Measurements from ENCODE around the gene ZCCHC7.
"Not testable (repeated sequence)": the region's sequence is repeated elsewhere in the genome, so short reads cannot be mapped to it uniquely, and the experiment has no call there.

Gene ZCCHC7

DNA sequence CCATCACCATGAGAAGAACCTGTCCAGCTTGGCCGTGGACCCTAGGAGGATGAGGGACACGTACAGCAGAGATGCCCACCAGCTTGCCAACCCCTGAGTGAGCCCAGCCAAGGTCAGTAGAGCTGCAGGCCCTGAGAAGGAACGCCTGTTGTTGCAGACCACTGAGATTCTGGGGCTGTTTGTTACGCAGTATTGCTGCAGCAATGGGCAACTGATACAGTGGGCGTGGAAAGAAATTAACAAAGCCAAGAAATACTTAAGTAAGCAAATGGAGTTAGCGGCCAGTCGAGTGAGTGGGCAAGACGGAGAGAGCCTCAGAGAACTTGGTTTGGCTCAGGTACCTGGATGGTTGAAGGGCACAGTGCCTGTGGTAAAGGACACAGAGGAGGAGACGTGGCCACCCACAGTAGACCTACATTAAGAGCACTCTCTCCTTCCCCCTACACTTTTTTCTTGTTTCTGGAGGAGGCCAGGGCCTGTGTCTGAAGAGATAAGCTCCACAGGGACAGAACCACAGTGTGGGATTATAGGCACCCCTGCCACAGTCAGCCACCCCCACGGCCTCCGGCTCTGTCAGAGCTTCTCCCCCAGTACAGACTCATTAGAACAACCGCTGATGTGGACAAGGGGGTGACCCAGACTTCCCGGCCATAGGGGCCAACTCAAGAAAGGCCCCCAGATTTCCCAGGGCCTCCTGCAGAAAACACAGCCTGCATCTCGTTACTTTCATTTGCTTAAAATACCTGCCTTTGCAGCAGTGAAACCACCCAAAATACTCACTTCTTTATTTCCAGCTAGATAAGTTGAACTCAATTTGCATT, 262.0 kb downstream of the ZCCHC7 start:
- no peak for DNase-seq

DNA sequence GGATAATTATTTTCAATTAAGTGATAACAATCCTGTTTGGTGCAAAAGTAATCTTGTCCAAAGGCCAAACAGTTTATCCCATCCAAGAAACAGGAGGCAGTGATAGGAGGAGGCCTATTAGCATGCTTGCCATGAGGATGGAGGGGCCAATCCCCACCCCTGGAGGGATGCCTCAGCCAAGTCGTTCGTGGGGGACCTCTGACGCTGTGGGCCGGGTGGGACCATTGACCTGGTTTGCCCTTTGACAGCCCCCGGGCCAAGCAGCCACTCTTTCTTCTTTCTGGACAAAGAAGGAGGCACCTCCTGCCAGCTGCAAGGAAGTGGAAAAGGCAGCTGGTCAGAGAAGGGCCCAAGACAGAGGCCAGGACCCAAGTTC, 262.6 kb downstream of the ZCCHC7 start:
- DNase-seq, result no peak

DNA sequence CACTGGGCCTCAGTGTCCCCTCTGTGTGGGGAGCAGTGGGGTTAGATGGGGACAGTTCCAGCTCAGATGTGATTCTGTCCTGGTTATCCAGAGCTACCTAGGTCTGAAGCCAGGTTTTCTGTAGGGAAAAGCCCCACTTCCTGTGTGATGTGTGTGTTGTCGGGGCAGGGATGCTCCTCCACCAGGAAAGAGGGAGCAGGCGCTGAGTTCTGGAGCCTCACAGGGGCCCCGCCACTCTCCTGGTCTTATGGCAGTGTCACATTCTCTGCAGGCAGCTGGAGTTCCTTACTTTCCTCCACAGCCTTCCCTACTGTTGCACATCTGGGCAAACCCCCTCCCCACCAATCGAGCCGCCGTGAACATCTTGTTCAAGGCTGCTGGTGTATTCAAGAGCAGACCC, 263.0 kb downstream of the ZCCHC7 start:
- DNase-seq, result no peak

DNA sequence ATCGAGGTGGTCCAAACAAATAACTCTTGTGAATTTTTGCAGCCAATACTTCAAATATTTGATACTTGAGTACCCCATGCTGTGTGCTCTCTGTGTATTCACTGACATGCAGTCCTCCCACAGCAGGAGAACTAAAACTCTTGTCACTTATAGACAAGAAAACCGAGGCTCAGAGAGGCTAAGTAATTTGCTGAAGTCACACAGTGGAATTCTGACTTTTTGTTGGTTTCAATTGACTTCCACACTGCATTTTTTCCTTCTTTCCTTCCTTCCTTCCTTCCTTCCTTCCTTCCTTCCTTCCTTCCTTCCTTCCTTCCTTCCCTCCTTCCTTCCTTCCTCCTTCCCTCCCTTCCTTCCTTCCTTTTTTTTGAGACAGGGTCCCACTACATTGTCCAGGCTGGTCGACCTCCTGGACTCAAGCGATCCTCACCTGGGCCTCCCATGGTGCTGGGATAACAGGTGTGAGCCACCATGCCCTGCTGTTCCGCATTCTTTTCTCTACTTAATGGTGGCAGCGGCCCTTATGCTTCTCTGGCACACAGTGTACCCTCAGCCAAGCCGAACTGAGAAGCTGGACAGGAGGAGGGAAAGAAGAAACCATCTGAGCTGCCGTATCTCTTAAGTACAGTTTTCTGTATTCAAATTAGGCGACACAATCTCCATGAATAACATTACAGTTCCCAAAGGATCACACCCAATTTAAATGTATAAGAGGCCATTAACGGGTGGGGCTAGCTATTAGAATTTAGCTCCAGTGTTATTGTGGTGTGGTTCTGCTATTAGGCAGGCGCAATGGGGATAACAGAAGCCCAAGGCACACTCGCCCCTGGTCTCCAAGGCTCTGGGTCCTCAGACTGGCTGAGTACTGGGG, 263.7 kb downstream of the ZCCHC7 start:
- DNase-seq, result no peak

DNA sequence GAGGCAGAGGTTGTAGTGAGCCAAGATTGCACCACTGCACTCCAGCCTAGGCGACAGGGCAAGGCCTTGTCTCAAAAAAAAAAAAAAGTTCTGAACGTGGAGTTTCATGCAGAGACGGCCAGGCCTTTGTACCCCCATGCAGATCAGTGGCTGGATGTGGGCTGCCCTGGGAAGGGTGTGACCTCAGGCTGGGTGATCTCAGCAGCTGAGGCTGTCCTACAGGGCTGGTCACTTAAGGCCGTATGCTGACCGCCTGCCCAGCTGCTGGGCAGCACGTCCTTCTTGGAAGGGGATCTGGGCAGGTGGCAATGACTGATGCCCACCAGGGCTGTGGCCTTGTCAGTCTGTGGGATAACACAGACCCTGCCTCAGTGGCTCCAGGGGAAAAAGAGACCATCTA, 264.9 kb downstream of the ZCCHC7 start:
- DNase-seq, result no peak

DNA sequence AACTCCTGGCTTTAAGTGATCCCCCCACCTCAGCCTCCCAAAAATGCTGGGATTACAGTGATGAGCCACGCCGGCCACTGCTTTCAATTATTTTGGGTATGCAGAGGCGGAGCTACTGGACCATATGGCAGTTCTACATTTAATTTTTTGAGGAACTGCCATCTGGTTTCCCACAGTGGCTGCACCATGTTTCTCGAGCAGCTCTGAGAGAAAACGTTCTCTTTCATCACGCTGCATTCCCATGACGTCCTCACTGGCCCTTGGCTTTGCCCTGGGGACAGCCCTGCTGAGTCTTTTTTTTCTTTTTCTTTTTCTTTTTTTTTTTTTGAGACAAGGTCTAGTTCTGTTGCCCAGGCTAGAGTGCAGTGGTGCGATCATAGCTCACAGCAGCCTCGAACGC, 266.6 kb downstream of the ZCCHC7 start:
- no peak for DNase-seq

DNA sequence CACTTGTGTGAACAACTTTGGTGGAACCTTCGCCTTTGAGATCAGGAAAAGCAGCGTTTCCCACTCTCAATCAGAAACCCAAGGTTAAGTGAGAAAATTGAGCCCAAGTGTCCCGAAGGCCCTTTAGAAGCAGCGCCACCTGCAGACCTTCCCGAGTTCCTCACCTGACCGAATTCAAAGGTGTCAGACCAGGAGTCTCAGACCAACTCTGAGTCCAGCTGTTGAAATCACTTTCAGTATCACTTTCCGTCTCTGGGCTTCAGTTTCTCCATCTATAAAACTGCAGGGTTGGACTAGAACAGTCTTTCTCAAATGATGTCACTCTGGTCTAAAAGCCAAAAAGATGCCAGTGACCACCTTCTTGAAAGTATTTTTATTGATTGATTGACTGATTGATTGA, 270.4 kb downstream of the ZCCHC7 start:
- DNase-seq, result no peak

DNA sequence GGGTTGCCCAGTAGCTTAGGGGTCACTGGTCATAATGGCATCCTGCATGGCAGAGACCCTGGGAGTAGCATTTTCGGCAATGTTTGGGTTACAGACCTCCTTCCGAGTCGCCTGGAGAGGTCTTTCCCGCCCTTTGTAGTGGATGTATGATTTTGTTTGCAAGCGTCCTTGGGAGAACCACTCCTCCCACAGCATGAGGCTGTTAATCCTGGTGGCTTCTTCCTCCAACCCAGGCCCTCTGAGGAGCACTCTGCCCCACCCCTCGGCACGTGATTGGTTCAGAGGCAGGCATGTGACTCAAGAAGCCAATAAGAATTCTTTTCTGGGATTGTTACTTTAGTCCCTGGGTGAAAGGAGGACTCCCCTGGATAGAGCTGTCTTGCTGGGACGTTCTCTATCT, 271.9 kb downstream of the ZCCHC7 start:
- DNase-seq, result no peak

DNA sequence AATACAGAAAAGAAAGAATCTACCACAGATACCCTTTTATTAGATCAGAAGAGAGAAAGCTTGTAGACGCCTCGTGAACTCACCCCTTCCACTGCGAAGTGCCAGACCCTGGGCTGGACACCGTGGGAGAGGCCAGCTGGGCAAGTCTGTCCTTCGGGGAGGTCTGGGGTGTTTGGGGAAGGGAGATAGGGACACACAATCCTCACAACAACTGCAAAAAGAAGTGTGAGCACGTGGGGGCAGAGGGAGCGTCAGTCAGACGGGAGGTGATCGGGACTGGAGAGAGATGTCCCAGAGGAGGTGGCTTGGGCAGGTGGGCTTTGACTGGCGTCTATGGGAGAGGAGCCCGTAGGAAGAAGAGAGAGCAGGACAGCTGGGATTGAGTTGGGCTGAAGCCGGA, 274.9 kb downstream of the ZCCHC7 start:
- DNase-seq, result no peak

DNA sequence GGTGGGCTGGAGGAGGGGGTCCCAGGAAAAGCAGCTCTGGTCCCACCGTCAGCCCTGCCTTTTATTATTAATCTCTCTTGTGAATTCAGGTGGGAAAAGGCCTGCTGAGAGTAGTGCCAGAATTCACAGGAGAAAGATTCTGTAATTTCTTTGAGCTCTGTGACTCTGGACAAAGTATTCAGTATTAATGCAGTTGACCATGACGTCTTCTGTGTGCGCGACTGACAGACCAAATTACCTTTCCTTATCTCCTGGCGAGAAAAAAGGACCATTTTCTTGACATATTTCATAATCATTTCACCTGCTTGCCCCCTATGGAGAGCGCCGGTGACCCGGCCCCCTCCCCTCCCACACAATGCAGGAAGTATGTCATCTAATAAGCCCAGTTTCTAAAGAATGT, 275.3 kb downstream of the ZCCHC7 start:
- no peak for DNase-seq

DNA sequence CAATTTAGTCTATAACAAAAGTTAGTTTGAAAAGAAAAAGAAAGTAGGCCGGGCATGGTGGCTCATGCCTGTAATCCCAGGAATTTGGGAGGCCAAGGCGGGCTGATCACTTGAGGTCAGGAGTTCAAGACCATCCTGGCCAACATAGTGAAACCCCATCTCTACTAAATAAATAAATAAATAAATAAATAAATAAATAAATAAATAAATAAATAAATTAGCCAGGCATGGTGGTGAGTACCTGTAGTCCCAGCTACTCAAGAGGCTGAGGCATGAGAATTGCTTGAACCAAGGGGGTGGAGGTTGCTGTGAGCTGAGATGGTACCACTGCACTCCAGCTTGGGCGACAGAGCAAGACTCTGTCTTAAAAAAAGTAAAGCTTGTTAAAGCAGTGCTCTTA, 277.6 kb downstream of the ZCCHC7 start:
- not testable (repeated sequence) for DNase-seq

DNA sequence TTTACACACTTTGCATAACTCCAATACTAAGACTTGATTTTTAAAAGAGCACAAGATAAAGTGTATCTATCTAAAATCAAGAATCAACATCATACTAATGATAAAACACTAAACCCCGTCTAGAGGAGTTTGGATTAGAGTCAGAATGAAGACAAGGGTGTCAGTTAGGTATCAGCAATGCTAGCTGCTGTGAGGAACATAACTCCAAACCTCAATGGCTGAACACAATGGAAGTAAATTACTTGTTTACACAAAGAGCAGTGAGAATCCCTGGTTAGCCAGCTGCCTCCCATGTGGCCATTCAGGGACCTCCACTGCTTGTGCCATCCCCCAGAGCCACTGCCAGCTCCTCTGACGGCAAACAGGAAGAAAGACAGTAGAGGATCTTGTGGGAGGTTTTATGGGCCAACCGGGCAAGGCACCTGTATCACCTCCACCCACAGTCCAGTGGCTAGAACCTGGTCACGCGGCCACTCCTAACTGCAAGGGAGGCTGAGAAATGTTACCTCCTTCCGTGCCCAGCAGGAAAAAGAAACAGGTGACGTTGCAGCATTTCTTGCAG, 278.2 kb downstream of the ZCCHC7 start:
- no peak for DNase-seq

DNA sequence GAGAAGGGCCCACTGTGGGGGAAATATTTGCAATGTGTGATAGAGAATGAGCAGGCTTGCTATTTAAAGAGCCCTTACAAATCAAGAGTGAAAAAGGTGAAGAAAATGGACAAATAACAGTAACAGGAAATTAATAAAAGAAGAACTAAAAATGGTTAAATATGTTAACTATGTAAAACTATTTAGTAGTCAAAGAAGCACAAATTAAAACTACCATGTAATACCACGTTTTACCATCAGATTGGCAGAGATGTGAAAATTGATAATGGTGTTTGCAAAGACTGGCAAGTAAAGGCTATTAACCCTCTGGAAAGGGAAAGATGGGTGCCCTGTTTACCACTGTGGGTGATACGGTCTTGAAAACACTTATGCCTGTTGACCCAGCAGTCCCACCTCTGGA, 279.0 kb downstream of the ZCCHC7 start:
- no peak for DNase-seq

DNA sequence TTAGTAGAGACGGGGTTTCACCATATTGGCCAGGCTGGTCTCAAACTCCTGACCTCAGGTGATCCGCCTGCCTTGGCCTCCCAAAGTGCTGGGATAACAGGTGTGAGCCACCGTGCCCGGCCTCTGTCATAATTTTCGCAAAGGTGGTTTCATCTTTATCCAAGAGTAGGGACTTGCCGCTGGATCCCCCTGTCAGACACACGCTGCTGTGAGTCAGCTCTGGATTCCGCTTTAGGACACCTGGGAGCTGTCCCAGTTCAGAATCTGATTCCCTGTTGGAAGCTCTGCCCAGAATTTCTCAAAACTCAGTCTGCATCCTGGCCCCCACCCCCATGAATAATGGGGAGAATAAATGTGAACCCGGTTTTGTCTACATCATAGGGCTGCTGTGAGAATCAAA, 284.2 kb downstream of the ZCCHC7 start:
- DNase-seq, result no peak

DNA sequence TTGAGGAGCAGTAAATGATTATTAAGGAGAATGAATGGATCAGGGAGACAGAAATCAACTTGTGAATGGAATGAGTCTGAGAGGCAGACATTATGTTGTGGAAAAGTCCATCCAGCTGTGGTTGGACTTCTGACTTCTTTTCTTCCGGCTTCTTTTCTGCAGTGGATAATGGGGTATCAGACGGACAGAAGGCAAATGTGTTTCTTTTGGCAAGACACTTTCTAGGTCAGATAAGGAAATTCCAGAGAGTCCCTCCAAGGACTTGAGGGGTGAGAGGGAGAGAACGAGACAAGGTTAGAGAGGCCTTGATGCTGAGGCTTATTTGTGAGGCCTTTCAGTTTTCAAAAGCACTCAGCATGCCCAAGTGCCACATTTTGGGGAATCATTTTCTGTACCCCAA, 285.0 kb downstream of the ZCCHC7 start:
- no peak for DNase-seq

DNA sequence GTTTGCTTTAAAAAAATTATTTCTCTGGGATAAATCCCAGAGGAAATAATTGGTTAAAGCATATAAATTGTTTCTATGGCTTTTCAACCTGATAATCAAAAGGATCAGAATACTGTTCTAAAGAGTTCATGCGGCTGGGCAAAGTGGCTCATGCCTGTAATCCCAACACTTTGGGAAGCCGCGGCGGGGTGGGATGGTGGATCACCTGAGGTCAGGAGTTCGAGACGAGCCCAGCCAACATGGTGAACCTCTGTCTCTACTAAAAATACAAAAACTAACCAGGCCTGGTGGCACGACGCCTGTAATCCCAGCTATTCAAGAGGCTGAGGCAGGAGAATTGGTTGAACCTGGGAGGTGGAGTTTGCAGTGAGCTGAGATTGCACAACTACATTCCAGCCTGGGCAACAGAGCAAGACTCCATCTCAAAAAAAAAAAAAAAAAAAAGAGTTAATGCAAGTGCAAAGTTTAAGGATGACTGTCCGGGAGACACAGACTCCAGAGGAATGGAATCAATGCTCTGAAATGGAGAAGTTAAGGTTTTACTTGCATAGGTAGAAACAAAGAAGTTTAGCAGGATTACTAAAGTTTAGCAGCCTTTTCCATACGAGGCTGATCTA, 285.5 kb downstream of the ZCCHC7 start:
- no peak for DNase-seq

DNA sequence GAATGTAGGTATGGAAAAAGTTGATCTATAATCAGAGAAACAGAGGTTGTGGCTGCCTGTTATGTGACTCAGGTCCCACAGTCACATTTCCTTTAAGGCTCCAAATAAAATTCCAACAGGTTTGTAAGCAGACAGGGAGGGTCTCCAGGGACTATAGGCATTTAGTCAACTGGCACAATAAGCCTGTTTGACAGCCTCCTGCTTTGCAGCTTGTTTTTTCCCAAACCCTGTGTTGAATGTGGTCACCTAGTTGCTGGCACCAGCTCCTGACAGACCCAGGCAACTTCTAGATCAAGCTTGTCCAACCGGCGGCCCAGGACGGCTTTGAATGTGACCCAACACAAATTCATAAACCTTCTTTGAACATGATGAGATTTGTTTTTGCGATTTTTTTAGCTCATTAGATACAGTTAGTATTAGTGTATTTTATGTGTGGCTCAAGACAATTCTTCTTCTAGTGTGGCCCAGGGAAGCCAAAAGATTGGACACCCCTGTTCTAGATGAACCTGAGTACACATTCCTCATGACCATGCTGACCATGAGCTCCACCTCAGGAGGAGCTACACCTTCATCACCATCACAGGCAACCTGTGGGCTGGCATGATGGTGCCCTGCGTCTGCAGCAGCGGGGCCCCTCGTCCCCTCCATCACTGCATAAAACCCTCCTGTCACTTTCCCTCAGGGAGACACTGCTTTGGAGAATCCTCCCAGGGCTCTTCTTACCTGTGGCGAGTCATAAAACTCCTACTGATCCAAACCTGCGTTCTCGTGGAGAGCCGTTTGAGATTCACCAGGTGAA, 286.4 kb downstream of the ZCCHC7 start:
- DNase-seq, result no peak

DNA sequence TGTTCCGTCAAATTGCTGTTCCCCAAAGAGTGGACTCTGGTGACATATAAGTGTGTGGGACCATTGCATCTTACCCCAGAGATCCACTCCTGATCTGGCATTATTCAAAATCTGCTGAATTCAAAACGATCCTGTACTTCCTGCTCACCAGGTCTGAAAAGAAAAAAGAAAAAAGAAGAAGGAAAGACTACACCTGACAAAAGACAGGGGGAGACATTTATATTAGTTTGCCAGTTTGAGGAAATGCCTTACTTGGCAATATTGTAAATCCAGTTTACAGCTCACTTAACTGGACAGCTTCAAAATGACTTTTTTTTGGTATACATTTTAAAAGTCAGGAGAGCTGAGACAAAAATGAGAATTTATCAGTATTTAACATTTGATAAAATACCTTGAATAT, 287.1 kb downstream of the ZCCHC7 start:
- DNase-seq, result no peak

Data from NCI-H226 (cell line).